GM12892 (cell line): Measurements from ENCODE around the gene ADAR.

ENCODE experiments used
- DNase-seq: peaks from one replicate; pipeline ENCODE4 v3.0.0; 2011; ENCODE audit not compliant: insufficient read length
- FAIRE-seq: peaks from 2 replicates; lab custom pipeline; 2011; peaks lifted over from hg19 to GRCh38; lab: Jason Lieb, UNC
- POLR2A ChIP-seq: IDR thresholded peaks from 2 replicates; pipeline ENCODE4 v1.6.1; 2011; ENCODE audit warnings: low read depth, low read length, control low read depth
- POLR2AphosphoS5 ChIP-seq: IDR thresholded peaks from 2 replicates; pipeline ENCODE4 v1.6.1; 2011; ENCODE audit warnings: low read depth, low read length, control low read depth
- TAF1 ChIP-seq: IDR thresholded peaks from 2 replicates; pipeline ENCODE4 v1.6.1; 2011; ENCODE audit warnings: low read depth, mild to moderate bottlenecking, control low read depth, low read length, borderline replicate concordance

Gene ADAR

DNA sequence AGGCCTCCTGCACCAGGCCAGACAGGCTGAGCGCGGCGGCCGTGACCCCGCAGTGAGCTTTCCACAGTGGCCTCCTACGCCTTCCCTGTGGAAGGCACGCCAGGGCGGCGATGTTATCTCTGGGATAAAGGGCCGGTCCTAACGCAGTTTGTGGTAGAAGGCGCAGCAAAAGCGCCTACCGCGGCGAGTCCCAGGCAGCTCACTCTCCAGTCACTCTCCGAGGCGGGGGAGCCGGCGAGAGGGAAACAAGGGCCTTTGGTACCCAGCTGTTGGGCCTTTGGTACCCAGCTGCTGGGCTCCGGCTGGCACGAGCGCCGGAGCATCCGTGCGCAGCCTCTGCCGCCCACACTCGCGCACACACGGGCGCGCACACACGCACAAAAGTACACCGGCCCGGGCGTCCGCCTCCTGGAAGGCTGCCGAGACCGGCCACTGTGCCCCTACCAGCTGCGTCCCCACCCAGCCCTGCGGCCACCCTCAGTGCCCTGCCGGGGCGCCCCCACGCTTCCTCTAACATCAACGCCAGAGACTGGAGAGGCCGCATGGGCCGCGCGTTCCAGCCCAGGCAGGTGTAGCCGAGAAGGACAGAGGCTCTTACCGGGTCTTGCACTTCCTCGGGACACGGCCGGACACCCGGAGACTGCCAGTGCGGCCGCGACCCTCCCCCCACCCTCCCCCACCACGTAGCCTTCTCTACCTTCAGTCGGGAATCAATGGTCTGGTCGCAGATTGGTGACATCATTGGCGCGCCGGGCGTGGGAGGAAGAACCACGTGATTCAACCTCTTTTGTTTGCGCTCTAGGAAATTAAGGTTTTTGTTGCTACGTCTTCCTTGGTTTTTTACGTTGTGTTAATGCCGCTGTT lies 19.5 kb upstream of the ADAR start:
- peak; percentile 95 for FAIRE-seq
- peak; percentile 47 for DNase-seq
- TF ChIP-seq POLR2AphosphoS5 = peak; percentile 78
- peak; percentile 54 for TF ChIP-seq TAF1
- peak; percentile 77 for TF ChIP-seq POLR2A

DNA sequence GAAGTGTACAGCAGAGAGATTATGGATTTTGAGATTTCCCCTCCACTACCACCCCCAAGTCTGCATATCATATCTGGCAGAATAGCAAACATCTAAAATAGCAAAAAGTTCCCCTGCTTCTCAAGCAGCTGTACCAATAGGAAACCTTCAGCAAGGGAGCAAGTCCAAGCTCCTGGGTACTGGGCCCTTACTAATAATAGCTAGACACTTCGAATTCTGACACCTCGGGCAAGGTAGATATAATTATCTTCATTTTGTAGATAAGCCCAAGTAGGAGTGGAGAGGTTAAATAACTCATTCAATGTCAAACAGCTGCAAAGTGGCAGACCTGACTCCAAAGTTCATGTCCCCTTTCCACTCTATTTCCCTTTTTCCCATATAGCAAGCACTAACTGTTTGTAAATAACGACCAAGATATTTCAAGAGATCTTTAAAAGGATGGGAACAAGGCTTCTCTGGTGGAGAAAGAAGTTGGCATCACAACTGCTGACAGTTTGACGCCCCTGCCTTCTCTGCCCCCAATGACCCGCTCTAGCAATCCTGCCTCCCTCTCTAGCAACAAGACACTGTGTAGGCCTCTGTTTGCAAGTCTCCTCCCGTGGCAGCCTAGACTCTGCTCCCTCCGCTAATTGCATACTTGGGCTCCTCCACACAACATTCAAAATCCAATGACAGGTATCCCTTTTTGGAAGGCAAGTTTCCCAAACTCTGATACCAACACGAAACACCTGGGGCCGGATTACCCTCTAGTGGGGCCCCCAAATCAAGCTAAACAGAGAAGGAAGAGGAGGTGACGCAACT lies 18.7 kb upstream of the ADAR start:
- DNase-seq = no peak
- TF ChIP-seq POLR2AphosphoS5 = no peak
- no peak for TF ChIP-seq TAF1
- TF ChIP-seq POLR2A = no peak
- FAIRE-seq = peak; percentile 33

DNA sequence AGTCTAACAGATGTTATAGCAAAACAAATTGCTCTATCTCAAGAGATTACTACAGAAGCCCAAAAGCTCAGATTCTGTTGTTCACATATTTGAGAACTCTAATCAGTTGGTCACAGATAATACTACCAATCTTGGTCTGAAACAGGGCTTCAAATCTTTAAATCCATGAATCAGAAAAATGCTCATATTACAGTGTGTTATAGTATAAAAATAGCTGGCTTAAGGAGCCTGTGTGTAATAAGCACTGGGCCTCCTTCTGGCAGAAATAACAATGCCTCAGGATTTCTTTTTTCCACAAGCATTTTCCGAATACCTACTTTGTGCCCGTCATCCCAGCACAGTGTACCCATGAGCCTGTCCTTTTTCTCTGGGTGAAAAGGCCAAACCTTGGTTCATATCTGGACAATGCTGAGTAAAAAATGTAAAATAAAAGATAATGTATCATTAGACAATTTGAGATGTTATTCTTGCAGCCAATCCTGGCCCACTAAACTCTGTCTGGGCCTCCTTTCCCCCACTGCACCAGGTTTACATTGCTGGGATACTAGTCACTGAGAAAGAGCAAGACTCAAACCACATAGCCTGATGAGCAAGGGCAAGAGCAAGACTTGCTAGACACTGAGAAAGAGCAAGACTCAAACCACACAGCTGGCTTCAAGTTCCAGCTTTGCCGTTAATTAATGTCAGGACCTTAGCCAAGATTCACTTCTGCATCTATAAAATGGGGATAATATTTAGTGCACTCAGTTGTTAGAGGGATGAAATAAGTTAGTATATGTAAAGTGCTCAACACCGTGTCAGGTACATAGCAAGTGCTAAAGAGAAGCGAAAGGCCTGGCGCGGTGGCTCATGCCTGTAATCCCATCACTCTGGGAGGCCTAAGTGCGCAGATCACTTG lies 17.0 kb upstream of the ADAR start:
- TF ChIP-seq POLR2A = no peak
- TF ChIP-seq POLR2AphosphoS5 = no peak
- TF ChIP-seq TAF1 = no peak
- DNase-seq (no peak), FAIRE-seq (no peak)

DNA sequence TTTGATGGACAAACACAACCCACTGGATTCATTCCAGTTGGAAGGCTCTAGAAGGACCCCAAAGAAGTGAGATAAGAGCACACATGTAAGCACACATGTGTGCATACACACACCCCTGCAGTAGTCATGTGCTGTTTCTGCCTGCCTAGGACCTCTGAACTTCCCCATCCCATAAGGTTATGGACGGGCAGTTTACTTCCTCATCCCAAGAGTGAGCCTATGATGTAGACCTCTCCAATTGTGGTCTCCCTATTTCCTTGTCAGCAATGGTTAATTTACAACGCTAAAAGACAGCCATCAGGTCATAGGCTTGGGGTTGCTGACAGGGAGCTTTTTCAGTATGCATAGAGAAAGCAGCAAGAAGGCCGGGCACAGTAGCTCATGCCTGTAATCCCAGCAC lies 15.4 kb upstream of the ADAR start:
- no peak for DNase-seq
- TF ChIP-seq POLR2A (no peak), POLR2AphosphoS5 (no peak), TAF1 (no peak)
- no peak for FAIRE-seq

DNA sequence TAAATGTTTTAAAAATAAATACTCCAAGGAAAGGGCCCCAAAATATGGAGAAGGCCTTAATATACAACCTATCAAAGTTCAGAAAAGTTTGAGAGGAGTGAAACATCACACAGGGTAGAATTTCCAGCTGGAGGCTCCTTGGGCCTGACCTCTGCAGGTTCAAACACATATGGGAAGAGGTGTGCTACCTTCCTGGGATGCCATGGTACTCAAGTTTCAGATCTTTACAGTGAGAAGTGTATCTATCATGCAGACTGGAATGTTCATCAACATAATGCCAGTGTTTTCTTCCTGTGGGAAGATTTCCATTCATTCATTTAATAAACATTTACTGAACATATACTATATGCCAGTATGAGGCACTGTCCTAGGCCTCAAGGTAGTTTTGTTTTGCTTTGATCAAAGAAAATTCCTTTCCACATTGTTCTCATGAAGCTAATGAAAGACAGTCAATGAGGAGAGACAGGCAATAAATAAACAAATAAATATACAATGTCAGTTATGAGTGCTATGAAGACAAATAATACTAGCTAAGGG lies 14.6 kb upstream of the ADAR start:
- no peak for FAIRE-seq
- DNase-seq = no peak
- TF ChIP-seq POLR2AphosphoS5 = no peak
- no peak for TF ChIP-seq POLR2A
- no peak for TF ChIP-seq TAF1

DNA sequence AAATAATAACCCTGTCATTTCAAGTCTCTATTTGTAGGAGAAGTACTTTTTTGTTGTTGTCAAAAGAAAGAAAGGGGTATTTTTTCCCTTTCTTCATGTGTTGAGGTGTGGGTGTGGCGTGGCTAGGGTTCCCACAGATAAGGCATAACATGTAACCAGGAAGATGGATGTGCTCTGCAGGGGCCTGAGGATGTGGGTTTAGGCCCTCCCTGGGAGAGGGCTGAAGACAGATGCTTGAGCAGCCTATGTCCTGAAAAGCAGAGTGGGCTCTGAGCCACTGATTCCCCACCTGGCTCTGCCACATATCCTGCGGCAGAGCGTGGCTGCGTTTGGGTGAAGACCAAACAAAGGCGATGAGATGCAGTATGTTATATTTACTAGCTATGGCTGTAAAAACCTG lies 13.9 kb upstream of the ADAR start:
- no peak for FAIRE-seq

DNA sequence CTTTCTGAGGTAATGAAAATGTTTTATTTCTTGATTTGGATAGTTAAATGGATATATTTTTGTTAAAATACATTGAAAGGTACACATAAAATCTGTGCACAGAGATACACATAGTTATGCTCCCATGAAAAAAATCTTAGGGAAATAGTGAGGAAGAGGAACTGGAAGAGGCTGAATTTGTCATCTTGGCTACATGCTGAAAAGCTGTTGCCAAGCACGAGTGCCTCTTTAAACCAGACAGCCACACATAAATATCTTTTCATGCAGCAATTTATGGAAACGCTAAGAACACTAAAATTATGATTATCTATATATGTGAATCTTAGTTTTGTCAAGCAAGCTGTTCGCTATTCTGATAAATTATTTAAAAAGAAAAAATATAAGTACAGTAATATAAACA lies 12.8 kb upstream of the ADAR start:
- no peak for TF ChIP-seq POLR2A
- DNase-seq = no peak
- no peak for FAIRE-seq

More for the DNA sequence above, 13.9 kb upstream of the ADAR start:
- TF ChIP-seq POLR2AphosphoS5 = no peak
- no peak for DNase-seq

DNA sequence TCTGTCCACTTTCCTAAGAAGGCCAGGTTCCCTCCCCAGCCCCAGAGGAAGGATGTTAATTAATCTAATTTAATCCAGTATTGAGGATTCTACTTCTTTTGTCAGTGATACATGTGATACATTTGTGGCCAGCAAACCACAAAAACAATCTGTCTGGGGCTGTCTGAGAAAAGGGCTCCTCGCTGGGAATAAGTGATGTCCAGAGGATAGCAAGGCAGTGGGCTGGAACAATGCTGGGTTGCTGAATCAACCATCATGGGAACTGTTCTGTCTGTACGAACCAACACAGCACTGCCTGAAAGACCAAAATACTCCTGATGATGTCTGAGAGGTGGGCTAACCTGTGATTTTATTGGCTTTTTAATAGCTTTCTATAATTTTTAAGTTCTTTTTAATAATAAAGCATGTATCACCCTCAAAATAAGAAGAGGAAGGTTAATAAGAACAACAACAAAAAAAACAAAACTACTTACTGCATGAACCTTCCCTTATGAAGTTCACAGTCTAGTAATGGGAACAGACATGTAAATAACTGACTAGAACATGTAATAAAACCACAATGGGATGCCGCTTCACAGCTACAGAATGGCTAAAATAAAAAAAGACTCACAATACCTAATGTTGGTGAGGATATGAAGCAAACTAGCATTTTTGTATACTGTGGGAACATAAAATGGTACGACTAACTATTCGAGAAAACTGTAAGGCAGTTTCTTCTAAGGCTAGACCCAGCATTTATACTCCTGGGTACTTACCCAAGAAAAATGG lies 11.4 kb upstream of the ADAR start:
- TF ChIP-seq POLR2A (no peak), TAF1 (no peak)
- DNase-seq (no peak), FAIRE-seq (no peak)

DNA sequence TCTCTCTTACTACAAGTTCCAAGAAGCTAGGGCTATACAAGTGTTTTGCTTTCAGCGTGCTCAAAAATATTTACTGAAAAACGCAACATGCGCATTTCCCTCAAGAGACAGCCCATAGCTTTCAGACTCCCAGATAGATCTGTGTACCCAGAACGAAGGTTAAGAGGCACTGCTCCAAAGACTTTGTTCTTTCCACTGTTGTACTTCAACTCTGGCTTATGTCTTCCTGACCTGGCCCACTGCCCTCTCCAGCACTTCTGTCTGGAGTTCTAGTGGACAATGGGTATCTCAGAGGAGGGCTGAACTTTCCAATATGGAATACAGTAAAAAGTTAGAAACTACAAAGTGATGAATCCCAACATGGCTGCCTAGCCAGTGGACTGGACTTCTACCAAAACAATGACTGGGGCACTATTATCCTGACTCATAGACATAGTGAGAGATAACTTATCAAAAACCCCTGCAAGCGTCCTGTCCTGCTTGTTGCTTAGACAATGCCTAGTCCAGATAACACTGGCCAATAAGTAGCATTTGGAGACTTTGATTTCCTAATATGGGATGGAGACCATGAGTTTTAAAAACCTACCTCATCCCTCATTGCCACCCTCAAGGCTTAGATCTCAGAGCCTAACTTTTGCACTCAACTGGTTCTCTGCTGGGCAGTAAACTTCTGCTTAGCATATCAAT lies 8.8 kb upstream of the ADAR start:
- no peak for FAIRE-seq
- no peak for TF ChIP-seq POLR2A
- no peak for TF ChIP-seq TAF1
- TF ChIP-seq POLR2AphosphoS5 = no peak
- no peak for DNase-seq

DNA sequence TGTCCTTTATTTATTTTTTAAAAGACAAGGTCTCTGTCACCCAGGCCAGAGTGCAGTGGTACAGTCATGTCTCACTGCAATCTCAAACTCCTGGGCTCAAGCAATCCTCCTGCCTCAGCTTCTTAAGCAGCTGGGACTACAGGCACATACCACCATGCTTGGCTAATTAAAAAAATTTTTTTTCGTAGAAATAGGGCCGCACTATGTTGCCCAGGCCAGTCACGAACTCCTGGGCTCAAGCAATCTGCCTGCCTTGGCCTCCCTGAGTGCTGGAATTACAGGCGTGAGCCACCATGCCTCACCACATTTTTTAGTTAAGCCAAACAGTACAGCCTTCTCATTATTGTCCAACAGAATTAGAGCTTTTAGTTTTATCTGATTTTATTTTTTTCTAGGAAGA lies 7.4 kb upstream of the ADAR start:
- DNase-seq (no peak), FAIRE-seq (no peak)
- no peak for TF ChIP-seq TAF1
- TF ChIP-seq POLR2A = no peak
